Immature natural killer cell (primary cell): Measurements from ENCODE around the gene SLC24A4. TPM values are rescaled to one million over a fixed set of nuclear protein-coding genes. Genes with fewer than 3 reads are reported as not detected.
"Not testable (repeated sequence)": the region's sequence is repeated elsewhere in the genome, so short reads cannot be mapped to it uniquely, and the experiment has no call there.

Experiments
- DNase-seq, 3 donors: peaks; one replicate each; pipeline ENCODE4 v3.0.0; 2022; ENCODE audit warnings: mixed read lengths in 1 of 3
- H3K27ac Mint-ChIP-seq, 6 donors: one replicate each; pipeline ENCODE4 v1.8.0; 2020; ENCODE audit warnings: mixed read lengths in 6 of 6, mild to moderate bottlenecking in 5 of 6, inconsistent platforms in 4 of 6, moderate library complexity in 3 of 6
- H3K27me3 Mint-ChIP-seq, 3 donors: one replicate each; pipeline ENCODE4 v1.8.0; 2020 to 2021; ENCODE audit warnings: low read depth in 3 of 3, mild to moderate bottlenecking in 3 of 3, mixed read lengths in 3 of 3, moderate library complexity in 3 of 3, inconsistent platforms in 1 of 3
- H3K36me3 Mint-ChIP-seq, 3 donors: one replicate each; pipeline ENCODE4 v1.8.0; 2020; ENCODE audit warnings: mixed read lengths in 3 of 3, inconsistent platforms in 2 of 3, mild to moderate bottlenecking in 2 of 3
- H3K4me1 Mint-ChIP-seq, 2 donors: one replicate each; pipeline ENCODE4 v1.8.0; 2020; ENCODE audit warnings: inconsistent platforms in 2 of 2, mild to moderate bottlenecking in 2 of 2, mixed read lengths in 2 of 2, moderate library complexity in 1 of 2
- H3K4me3 Mint-ChIP-seq, 5 donors: one replicate each; pipeline ENCODE4 v1.8.0; 2020; ENCODE audit warnings: mild to moderate bottlenecking in 5 of 5, mixed read lengths in 5 of 5, inconsistent platforms in 3 of 5, moderate library complexity in 3 of 5
- H3K9me3 Mint-ChIP-seq, 6 donors: one replicate each; pipeline ENCODE4 v1.8.0; 2020; ENCODE audit warnings: mild to moderate bottlenecking in 6 of 6, mixed read lengths in 6 of 6, inconsistent platforms in 4 of 6, moderate library complexity in 3 of 6
- polyA plus RNA-seq, 3 donors: library from polyadenylated mRNA; unstranded; fragments of 300-500 nt; fragmentation: Illumina TruSeq; gene quantifications; one replicate each; pipeline ENCODE4 v1.2.3, GENCODE V29; 2021

SLC24A4 gene
- polyA plus RNA-seq, 3 donors from 2014 or later: 0.05 to 0.52 (median 0.12) TPM

- not testable (repeated sequence) for H3K27me3 Mint-ChIP-seq, H3K9me3 Mint-ChIP-seq, H3K36me3 Mint-ChIP-seq, DNase-seq
- H3K4me1 Mint-ChIP-seq: peaks cover 91 to 92% of the 10 kb centered on the region in 2 donors
- H3K4me3 Mint-ChIP-seq: peak overlapping the region; percentile 59 to 81 (median 73)
- H3K27ac Mint-ChIP-seq: peak overlapping the region; percentile 96 to 100 (median 100)
Measured at GRCh38 chr14:92536231-92536630, 213.3 kb downstream of the SLC24A4 start.

GRCh38 chr14:92538412-92538985 is 215.5 kb downstream of the SLC24A4 start:
- Mint-ChIP-seq H3K27me3 (peaks cover 2 to 8% (median 3%) of the 10 kb centered on the region in 3 donors), H3K27ac (peak overlapping the region; percentile 77 to 98 (median 93)), H3K4me1 (peaks cover 89 to 92% of the 10 kb centered on the region in 2 donors), H3K36me3 (peaks cover 0 to 4% (median 0%) of the 10 kb centered on the region in 3 donors), H3K9me3 (no peaks in the 10 kb centered on the region), H3K4me3 (peak overlapping the region in 4 of 5 donors; percentile 34 to 66 (median 53))
- DNase-seq: no peak

DNA sequence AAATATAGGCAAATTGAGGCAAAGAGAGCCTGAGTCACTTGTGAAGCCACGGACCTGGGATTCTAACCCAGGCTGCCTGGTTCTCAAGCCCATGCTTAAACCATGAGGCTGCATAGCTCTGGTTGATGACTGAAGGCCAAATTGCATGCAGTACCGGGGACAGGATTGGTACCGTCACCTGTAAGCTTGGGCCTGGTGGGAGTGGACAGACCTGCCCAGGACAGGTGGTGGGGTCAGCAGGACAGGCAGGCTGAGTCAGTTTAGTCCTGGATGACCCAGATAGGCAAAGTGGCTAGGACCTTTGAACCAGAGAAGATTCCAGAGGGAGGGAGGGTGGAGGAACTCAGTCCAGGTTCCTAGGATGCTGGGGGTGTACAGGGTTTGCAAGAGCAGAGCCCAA is 216.5 kb downstream of the SLC24A4 start:
- DNase-seq: no peak
- H3K4me1 Mint-ChIP-seq: peaks cover 88 to 96% of the 10 kb centered on the region in 2 donors
- peaks cover 0 to 4% (median 0%) of the 10 kb centered on the region in 3 donors for H3K36me3 Mint-ChIP-seq
- peak overlapping the region; percentile 9 to 78 (median 70) for H3K4me3 Mint-ChIP-seq
- no peaks in the 10 kb centered on the region for H3K9me3 Mint-ChIP-seq
- H3K27me3 Mint-ChIP-seq: peaks cover 2 to 8% (median 3%) of the 10 kb centered on the region in 3 donors
- peak overlapping the region; percentile 77 to 98 (median 93) for H3K27ac Mint-ChIP-seq

DNA sequence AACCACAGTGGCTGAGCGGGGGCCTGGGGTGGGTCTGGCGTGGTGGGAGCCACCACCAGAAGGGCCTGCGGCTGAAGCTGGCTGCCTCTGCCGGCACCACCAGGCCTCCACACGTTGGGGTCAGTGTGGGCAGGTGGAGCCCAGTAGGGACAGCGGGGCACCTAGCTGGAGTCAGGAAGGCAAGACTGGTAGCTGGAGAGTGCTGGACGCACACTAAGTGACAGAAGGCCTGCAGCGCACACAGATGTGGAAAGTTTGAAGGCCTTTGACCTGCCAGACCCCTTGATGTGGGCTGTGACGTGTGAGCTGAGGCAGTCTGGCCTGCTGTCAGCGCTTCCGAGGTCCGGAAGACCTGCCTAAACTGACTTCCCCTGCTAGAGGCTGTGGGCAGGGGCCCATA is 216.9 kb downstream of the SLC24A4 start:
- peaks cover 0 to 4% (median 0%) of the 10 kb centered on the region in 3 donors for H3K36me3 Mint-ChIP-seq
- peak; percentile 63 to 76 (median 65) for DNase-seq
- H3K27ac Mint-ChIP-seq: peak overlapping the region; percentile 77 to 98 (median 93)
- no peaks in the 10 kb centered on the region for H3K9me3 Mint-ChIP-seq
- H3K27me3 Mint-ChIP-seq: peaks cover 2 to 8% (median 3%) of the 10 kb centered on the region in 3 donors
- peak overlapping the region; percentile 9 to 78 (median 70) for H3K4me3 Mint-ChIP-seq
- peaks cover 88 to 96% of the 10 kb centered on the region in 2 donors for H3K4me1 Mint-ChIP-seq

DNA sequence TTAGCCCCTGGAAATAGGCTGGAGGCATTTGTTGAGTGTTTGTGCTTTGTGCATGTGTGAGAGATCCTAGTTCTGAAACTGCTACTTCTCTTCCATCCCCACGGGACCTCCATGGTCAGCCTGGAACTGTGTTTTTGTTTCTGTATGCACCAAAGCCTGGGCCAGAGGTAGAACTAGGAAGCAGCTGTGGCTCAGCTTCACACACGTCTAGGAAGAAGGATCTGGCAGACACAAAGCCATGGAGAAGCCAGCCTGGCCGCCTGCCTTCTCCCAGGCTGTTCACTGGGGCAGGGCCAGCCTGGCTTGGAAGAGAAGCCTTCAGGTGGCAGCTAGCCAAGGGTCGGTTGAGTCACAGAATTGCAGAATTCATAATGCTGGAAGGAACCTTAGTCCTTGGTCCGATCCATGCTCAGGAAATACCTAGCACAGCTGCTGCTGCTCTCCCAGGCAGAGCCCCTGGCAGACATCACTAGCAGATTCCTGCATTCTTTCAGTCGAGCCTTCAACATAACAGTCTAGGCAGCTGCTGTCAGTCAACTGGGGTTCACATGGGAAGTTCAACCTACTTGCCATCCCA is 217.6 kb downstream of the SLC24A4 start:
- Mint-ChIP-seq H3K36me3 (peaks cover 0 to 4% (median 0%) of the 10 kb centered on the region in 3 donors), H3K4me1 (peaks cover 82 to 96% of the 10 kb centered on the region in 2 donors), H3K27me3 (peaks cover 2 to 9% (median 3%) of the 10 kb centered on the region in 3 donors), H3K27ac (peak overlapping the region; percentile 77 to 98 (median 93)), H3K9me3 (no peaks in the 10 kb centered on the region), H3K4me3 (peak overlapping the region; percentile 9 to 78 (median 70))
- no peak for DNase-seq

GRCh38 chr14:92542766-92543554 is 220.0 kb downstream of the SLC24A4 start:
- Mint-ChIP-seq H3K4me1 (peaks cover 81 to 95% of the 10 kb centered on the region in 2 donors), H3K4me3 (peak overlapping the region; percentile 7 to 59 (median 55)), H3K36me3 (peaks cover 0 to 4% (median 0%) of the 10 kb centered on the region in 3 donors), H3K9me3 (no peaks in the 10 kb centered on the region), H3K27ac (peak overlapping the region; percentile 77 to 98 (median 93)), H3K27me3 (peaks cover 14 to 27% (median 14%) of the 10 kb centered on the region in 3 donors)
- DNase-seq: no peak

DNA sequence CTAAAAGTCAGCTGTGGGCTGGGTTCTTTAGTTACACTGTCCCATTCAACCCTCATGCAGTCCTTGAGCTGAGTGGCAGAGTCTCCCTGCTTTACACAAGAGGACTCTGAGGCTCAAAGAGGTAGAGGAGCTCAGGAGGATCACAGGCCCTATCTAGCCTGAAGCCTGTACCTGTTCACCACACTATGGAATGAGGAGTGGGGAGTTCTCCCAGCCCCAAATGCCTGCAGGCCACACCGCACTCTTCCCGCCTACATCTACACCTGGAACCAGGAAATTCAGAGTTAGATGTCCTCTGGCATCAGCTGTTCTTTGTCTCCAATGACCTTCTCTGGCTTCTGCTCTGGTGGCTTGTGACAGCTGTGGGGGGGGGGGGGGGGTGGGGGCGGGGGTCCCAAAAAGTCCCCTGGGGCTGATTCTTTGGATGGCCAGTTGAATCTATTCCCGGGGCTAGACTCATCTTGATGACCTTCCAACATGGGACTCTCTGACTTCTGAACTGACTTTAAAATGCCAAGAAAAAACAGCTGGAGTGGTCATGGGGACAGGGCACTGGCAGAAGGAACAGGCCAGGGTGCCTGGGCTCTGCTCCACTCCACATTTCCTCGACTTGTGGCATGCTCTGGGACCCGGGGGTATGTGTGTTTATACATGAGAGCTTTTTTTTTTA is 221.2 kb downstream of the SLC24A4 start:
- Mint-ChIP-seq H3K4me3 (peak overlapping the region in 2 of 5 donors; percentile 40 to 48), H3K9me3 (no peaks in the 10 kb centered on the region), H3K4me1 (peaks cover 81 to 95% of the 10 kb centered on the region in 2 donors), H3K36me3 (peaks cover 0 to 4% (median 0%) of the 10 kb centered on the region in 3 donors), H3K27me3 (peaks cover 15 to 28% (median 17%) of the 10 kb centered on the region in 3 donors), H3K27ac (peak overlapping the region; percentile 55 to 91 (median 80))
- DNase-seq: no peak

- peaks cover 15 to 32% (median 19%) of the 10 kb centered on the region in 3 donors for H3K27me3 Mint-ChIP-seq
- H3K27ac Mint-ChIP-seq: peak overlapping the region; percentile 30 to 94 (median 72)
- DNase-seq: no peak
- H3K36me3 Mint-ChIP-seq: no peaks in the 10 kb centered on the region
- peak overlapping the region in 4 of 5 donors; percentile 8 to 46 (median 20) for H3K4me3 Mint-ChIP-seq
- H3K9me3 Mint-ChIP-seq: no peaks in the 10 kb centered on the region
- peaks cover 80 to 95% of the 10 kb centered on the region in 2 donors for H3K4me1 Mint-ChIP-seq
Measured at GRCh38 chr14:92546347-92547053, 223.5 kb downstream of the SLC24A4 start.

DNA sequence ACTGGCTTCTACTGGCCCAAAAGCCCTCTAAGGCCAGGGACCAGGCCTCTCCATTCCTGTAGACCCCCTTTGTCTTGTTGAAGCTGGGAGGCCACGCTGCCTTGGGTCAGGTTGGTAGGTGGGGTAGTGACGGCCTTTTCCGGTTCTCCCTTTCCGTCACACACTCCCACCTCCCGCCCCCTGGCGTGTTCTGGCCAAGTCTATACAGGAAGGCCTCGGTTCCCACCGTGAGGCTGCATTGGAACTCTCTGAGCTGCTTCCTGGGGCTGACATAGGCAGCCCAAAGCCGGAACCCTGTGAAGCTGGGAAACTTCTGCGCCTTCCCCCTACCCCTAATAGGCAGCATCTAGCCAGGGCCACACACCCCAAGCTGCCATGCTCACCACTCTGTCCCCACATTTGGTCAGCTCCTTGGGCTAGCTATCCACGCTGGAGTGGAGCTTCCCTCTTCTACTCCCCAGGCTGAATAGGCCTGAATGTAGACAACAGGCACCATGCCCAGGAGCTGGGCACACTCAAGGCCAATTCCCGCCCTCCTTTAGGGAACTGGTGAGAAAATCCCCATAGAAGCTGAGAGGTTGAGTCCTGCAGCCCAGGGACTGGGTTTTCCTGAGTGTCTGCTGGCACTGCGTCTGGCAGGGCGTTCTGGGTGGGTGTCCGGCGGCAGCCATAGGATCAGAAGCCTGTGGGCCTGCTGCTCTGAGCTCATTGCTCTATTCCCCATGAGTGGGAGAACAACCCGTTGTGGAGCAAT is 226.3 kb downstream of the SLC24A4 start:
- DNase-seq: no peak
- H3K4me1 Mint-ChIP-seq: peaks cover 84 to 95% of the 10 kb centered on the region in 2 donors
- no peaks in the 10 kb centered on the region for H3K36me3 Mint-ChIP-seq
- H3K9me3 Mint-ChIP-seq: no peaks in the 10 kb centered on the region
- H3K27me3 Mint-ChIP-seq: peaks cover 13 to 26% (median 19%) of the 10 kb centered on the region in 3 donors
- H3K4me3 Mint-ChIP-seq: peak overlapping the region in 4 of 5 donors; percentile 55 to 77 (median 70)
- H3K27ac Mint-ChIP-seq: peak overlapping the region; percentile 72 to 92 (median 89)

- H3K4me3 Mint-ChIP-seq: peak overlapping the region; percentile 42 to 77 (median 69)
- peaks cover 13 to 26% (median 19%) of the 10 kb centered on the region in 3 donors for H3K27me3 Mint-ChIP-seq
- no peaks in the 10 kb centered on the region for H3K36me3 Mint-ChIP-seq
- H3K4me1 Mint-ChIP-seq: peaks cover 79 to 91% of the 10 kb centered on the region in 2 donors
- no peaks in the 10 kb centered on the region for H3K9me3 Mint-ChIP-seq
- peak; percentile 53 to 61 (median 57) for DNase-seq
- H3K27ac Mint-ChIP-seq: peak overlapping the region; percentile 72 to 92 (median 89)
Measured at GRCh38 chr14:92549859-92550230, 226.9 kb downstream of the SLC24A4 start.
